Activated T-helper 17 cell treated with anti-CD3 and anti-CD28 coated beads, Interleukin-2, amount 50 U/mL, for 72 hours (primary cell): ENCODE measurements around the gene SNX21. TPM values are rescaled to one million over a fixed set of nuclear protein-coding genes. Genes with fewer than 3 reads are reported as not detected.

Experiments
- ATAC-seq: fragments of 150-1000 bp; cut with Tn5 transposase; replicated peaks from 2 replicates; pipeline ENCODE4 v1.10.0; 2021; ENCODE audit warnings: mild to moderate bottlenecking, moderate library complexity
- H3K27ac Mint-ChIP-seq: one replicate; pipeline ENCODE4 v1.8.0; 2022; ENCODE audit warnings: mixed read lengths
- H3K27me3 Mint-ChIP-seq: one replicate; pipeline ENCODE4 v1.8.0; 2022; ENCODE audit warnings: mixed read lengths
- H3K36me3 Mint-ChIP-seq: one replicate; pipeline ENCODE4 v1.8.0; 2022; ENCODE audit warnings: low read depth, mild to moderate bottlenecking, mixed read lengths
- H3K4me1 Mint-ChIP-seq: one replicate; pipeline ENCODE4 v1.8.0; 2022; ENCODE audit warnings: mixed read lengths
- H3K4me3 Mint-ChIP-seq: one replicate; pipeline ENCODE4 v1.8.0; 2022; ENCODE audit warnings: mild to moderate bottlenecking, mixed read lengths
- H3K9me3 Mint-ChIP-seq: one replicate; pipeline ENCODE4 v1.8.0; 2022; ENCODE audit warnings: mixed read lengths
- total RNA-seq, 2 donors: library from RNA; stranded (reverse); gene quantifications; one replicate each; pipeline ENCODE4 v1.2.3, GENCODE V29; 2022

The SNX21 gene
- total RNA-seq, 2 donors from 2014 or later: 2.2 to 2.6 TPM

DNA sequence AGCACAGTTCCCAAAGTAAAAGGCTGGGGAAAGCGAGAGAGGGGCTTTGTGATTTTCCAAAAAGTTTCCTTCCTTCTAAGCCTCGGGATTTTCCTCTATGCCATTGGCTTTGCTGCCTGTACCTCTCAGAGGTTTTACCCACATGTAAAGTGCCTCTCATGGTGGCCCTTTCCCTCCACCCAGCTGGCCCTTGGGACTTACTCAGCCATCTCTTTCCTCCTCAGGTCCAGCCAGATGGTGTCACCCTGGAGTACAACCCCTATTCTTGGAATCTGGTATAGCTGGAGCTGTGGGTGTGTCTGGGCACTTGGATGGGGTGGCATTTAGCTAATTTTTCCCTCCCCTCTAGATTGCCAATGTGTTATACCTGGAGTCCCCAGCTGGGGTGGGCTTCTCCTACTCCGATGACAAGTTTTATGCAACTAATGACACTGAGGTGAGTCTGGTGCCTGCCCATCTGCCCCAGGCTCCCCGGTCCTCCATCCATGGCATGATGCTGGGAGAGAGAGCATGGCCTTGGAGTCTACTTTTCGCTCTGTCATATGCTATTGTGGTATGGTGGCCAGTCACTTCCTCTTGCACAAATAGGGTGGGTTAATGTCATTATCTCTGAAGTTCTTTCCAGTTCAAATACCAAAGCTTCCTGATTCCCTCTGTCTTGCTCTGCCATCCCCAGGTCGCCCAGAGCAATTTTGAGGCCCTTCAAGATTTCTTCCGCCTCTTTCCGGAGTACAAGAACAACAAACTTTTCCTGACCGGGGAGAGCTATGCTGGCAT lies 58.6 kb downstream of the SNX21 start:
- Mint-ChIP-seq H3K36me3 (peaks cover 55% of the 10 kb centered on the region), H3K4me3 (peak overlapping the region; percentile 95), H3K27ac (peak overlapping the region; percentile 90), H3K9me3 (no peaks in the 10 kb centered on the region), H3K27me3 (no peaks in the 10 kb centered on the region), H3K4me1 (peaks cover 15% of the 10 kb centered on the region)
- no peak for ATAC-seq

Other genes starting within 250 kb of the SNX21 start
- not detected for gene WFDC10A, start 204.1 kb upstream of the SNX21 start, total RNA-seq
- gene WFDC9, start 202.5 kb upstream of the SNX21 start, total RNA-seq: not detected
- not detected for gene WFDC11, start 163.6 kb upstream of the SNX21 start, total RNA-seq
- not detected for gene WFDC13, start 131.8 kb upstream of the SNX21 start, total RNA-seq
- gene WFDC10B, start 128.8 kb upstream of the SNX21 start, total RNA-seq: not detected
- not detected for gene SPINT4, start 111.5 kb upstream of the SNX21 start, total RNA-seq
- gene WFDC3, start 41.9 kb upstream of the SNX21 start, total RNA-seq: not detected
- 10 to 100 TPM; 13.0 to 26.2 TPM for gene DNTTIP1, start 41.8 kb upstream of the SNX21 start, total RNA-seq
- gene UBE2C, start 21.2 kb upstream of the SNX21 start, total RNA-seq: 100 to 1,000 TPM; 209 to 224 TPM
- under 1 TPM in 1 of 2 donors, not detected in 1; 0.37 TPM for gene TNNC2, start 6.5 kb upstream of the SNX21 start, total RNA-seq
- gene ACOT8, start 23.6 kb downstream of the SNX21 start, total RNA-seq: 10 to 100 TPM; 21.4 to 23.2 TPM
- gene ZSWIM3, start 23.8 kb downstream of the SNX21 start, total RNA-seq: 1 to 10 TPM; 7.1 to 7.6 TPM
- 10 to 100 TPM in 1 of 2 donors, 1 to 10 TPM in 1; 7.8 to 16.0 TPM for gene ZSWIM1, start 47.4 kb downstream of the SNX21 start, total RNA-seq
- gene SPATA25, start 53.8 kb downstream of the SNX21 start, total RNA-seq: under 1 TPM; 0.69 to 0.74 TPM
- gene NEURL2, start 57.4 kb downstream of the SNX21 start, total RNA-seq: 1 to 10 TPM; 1.7 to 2.1 TPM
- 100 to 1,000 TPM; 117 to 152 TPM for gene CTSA, start 57.5 kb downstream of the SNX21 start, total RNA-seq
- gene PLTP, start 78.4 kb downstream of the SNX21 start, total RNA-seq: 10 to 100 TPM in 1 of 2 donors, 1 to 10 TPM in 1; 6.6 to 12.1 TPM
- gene PCIF1, start 100.9 kb downstream of the SNX21 start, total RNA-seq: 10 to 100 TPM; 33.1 to 34.3 TPM
- gene ZNF335, start 138.4 kb downstream of the SNX21 start, total RNA-seq: 10 to 100 TPM; 46.0 to 53.9 TPM
- not detected for gene MMP9, start 175.1 kb downstream of the SNX21 start, total RNA-seq
- under 1 TPM in 1 of 2 donors, not detected in 1; 0.61 TPM for gene SLC12A5, start 195.4 kb downstream of the SNX21 start, total RNA-seq